ENCODE results near the gene COL15A1.
"Not testable (repeated sequence)": the region's sequence is repeated elsewhere in the genome, so short reads cannot be mapped to it uniquely, and the experiment has no call there.

COL15A1 gene

DNA sequence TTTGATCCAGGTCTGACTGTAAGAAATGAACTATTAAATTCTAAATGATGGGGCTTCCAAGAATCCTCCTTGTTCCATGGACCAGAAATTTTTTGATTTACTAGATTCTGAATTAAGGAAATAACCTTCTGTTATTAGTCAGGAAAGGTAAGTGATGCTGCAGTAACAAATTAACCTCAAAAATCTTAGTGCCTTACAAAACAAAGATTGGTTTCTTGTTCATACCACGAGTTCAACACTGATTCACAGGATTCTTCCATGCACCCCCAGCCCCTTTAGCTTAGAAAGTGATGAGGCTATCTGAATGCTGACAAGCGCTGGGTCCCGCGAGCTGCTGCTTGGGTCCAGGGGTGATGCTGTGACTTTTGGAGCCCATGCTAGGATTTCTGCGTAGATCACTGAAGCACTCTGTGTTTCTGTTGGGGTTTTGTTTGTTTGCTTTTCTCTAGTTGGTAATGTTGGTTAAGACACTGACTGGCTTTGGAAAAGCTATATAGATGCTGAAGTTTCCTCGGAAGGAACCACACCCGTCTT, 52.3 kb downstream of the COL15A1 start:
- no peak for DNase-seq

DNA sequence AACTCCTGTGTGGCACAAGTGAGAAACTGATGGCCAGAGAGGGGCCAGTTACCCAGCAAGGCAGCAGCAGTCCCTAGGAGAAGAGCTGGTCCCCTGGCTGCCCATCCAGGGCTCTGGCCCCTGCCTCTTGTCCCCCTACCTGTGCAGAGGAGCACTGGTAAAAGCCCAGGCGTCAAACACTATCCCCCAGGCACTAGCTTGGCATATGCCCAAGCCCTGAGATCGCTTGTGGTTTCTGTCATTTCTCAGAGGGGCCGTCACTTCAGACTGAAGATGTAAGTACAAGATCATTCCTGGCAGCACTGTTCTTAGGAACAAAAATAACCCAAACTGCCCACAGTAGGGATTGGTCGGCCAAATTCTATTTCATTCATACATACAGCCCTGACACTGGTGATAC, 53.9 kb downstream of the COL15A1 start:
- DNase-seq: no peak

DNA sequence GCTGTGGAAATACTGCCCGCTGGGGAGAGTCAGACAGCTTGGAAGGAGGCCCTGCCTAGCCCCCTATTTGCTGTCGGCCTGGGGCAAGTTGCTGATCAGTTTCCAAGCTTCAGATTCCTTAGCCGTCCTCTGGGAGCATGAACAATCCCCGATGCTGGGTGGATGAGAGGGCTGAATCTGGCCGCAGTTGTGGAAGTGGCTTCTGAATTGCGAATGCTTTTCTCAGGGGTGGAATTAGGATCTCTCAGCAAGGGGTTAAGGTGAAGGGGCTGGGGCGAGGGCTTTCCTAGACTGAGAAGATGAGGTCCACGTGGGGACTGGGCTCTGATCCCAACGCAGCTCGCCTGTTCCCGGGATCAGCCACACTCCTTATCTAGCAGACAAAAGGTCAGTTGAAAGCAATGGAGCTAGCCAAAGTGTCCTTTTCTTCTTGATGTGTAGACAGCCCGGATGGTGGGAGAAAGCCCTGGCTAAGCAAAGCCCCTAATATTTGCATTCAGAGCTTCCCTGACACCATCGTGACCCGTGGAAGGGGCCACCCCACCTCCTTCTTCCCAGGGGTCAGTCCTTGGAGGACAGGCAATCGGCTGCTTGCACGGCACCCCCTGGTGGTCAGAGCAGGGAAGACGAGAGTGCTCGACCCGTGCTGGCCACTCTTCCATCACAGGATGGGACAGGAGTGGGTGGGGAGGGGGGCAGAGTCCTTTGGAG, 54.9 kb downstream of the COL15A1 start:
- DNase-seq: peak; percentile 31

DNA sequence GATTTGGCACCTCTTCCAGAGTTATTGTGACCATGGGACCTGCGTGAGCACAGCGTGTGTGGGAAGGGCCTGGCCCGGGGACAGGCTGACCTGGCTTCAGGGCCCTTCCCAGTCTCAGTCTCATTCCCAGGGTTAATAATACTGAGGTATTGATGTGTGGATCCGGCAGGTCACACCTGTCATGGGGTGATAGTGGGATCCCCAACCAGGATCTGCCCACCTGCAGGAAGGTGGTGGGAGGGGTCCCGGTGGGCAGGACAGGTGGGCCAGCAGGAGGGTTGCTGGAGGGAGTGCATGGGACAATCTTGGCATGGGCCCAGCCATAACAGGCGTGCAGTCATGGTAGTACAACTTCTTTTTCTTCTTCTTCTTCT, 55.4 kb downstream of the COL15A1 start:
- no peak for DNase-seq

- DNase-seq: peak; percentile 37
These were observed 57.0 kb downstream of the COL15A1 start for GRCh38 chr9:99000476-99001395.

- DNase-seq: no peak
These were observed 58.2 kb downstream of the COL15A1 start for GRCh38 chr9:99001892-99002291.

- no peak for DNase-seq
These were observed 59.0 kb downstream of the COL15A1 start for GRCh38 chr9:99002706-99003105.

GRCh38 chr9:99003308-99003707, 59.6 kb downstream of the COL15A1 start:
- no peak for DNase-seq

DNA sequence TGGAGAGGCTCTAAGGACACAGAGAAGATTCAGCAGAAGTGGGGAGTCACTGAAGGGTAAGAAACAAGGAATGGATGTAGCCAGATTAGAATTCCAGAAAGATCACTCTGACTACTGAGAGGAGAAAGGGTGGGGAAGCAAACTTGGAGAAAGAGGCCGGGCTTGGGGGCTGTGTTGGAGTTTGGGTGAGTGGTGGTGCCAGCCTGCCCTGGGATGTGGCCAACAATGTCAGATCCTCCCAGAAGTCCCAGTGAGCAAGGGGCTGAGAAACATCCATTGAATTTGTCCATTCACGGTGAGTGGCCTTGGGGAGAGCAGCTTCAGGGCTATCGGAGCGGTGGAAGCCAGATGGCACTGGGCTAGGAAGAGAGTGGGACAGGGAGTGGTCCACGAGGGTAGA, 60.4 kb downstream of the COL15A1 start:
- DNase-seq: no peak

DNA sequence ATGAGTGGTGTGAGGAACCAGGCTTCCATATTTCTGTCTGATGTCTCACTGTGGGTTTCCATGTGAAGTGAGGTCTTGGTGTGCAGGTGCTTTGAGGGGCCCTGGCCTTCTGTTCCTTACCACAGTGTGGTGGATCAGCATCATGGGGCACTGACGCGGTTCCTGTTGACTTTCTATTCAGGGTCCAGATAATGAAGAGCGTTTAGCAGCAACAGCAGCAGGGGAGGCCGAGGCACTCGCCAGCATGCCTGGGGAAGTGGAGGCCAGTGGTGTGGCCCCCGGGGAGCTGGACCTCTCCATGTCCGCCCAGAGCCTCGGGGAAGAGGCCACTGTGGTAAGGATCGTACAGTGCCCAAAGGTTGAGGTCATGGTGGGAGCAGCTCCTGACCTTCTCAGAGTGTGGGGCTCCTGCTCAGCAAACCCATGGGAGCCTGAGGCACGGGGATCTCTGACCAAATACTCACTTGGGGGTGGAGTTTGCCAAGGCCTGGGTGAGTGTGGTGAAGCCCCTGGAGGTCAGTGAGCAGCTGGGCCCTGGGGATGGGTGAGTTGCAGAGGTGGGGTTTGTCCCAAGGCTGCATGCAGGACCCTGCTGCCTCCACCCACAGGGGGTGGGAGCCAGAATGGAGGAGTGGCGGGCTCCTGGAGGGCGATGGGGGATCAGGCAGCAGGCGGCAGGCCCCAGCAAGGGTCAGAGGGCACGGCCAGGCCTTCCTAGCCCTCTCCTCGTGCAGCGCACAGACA, 61.2 kb downstream of the COL15A1 start:
- no peak for DNase-seq

- DNase-seq: no peak
These were observed 61.9 kb downstream of the COL15A1 start for GRCh38 chr9:99005651-99006050.

- DNase-seq: no peak
These were observed 62.8 kb downstream of the COL15A1 start for GRCh38 chr9:99006511-99006910.

DNA sequence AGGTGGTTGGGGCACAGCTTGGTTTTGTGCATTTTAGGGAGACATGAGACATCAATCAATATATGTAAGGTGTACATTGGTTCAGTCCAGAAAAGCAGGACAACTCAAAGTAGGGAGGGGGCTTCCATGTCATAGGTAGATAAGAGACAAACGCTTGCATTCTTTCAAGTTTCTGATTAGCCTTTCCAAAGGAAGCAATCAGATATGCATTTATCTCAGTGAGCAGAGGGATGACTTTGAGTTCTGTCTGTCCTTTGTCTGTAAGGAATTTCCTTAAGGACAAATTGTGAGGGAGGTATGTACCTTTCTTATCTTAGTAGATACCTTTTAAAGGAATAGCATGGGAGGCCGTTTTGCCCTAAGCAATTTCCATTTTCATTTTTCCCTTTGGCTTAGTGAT, 63.3 kb downstream of the COL15A1 start:
- no peak for DNase-seq

- no peak for DNase-seq
These were observed 64.5 kb downstream of the COL15A1 start for GRCh38 chr9:99008203-99008602.

DNA sequence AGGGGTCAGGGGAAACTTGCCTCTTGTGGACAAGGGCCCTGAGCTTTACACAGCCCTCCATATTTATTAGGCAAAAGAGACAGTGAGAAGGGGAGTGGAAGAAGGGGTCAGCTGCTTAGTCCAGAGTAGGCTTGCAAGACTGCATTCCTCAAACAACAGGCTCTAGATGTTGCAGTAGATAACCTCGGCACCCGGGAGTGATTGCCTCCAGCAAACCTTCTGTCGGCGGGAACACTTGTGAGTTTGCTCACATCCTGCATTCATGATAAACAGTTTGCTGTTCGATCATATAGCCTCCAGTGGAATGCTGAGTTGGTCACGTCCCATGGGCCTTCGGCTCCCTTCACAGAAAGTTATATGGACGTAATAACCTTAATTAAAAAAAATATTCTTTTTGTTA, 66.7 kb downstream of the COL15A1 start:
- not testable (repeated sequence) for DNase-seq

DNA sequence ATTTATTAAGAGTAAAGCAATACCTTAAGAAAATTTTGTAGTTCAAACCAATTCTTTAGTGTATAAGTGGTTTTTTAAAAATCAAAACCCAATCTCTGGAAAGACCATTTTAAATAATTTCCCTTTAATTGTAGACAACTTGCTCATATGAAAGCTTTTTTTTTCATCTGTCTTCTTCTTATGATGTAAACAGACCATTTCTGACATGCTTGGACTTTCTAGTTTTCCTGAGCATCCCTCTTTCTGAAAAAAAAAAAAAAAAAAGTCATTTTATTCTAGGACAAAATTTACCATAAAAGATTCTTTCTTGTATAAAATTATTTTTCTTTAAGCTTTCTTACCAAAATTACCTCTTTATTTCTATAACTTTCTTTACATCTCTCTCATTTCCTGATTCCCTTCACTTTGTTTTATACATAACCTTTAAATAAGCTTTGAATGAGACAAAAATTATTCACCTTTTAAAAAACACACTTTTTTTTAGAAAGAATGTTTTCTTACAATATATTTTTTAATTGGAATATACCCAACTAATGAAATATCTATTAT, 67.5 kb downstream of the COL15A1 start:
- no peak for DNase-seq

- DNase-seq: no peak
These were observed 69.3 kb downstream of the COL15A1 start for GRCh38 chr9:99012957-99013512.

DNA sequence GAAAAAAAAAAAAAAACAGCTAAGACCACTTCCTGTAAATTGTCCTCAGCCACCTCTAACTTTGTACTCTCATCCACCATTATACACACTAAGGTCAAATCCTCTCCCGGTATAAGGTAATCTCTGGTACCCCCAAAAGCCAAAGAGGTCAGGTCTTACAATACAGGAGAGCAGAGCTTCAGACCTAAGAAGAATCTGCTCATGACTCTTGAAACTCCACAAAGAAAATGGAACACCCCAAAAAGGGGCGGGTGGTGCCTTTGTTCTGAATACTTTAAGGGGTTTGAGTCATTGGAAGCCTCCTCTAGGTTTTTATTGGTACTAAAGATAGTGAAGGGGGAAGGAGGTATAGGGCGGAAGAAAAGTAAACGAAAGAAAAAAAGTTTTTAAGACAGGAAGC, 69.8 kb downstream of the COL15A1 start:
- DNase-seq: no peak

GRCh38 chr9:99015448-99015847, 71.7 kb downstream of the COL15A1 start:
- DNase-seq: no peak

DNA sequence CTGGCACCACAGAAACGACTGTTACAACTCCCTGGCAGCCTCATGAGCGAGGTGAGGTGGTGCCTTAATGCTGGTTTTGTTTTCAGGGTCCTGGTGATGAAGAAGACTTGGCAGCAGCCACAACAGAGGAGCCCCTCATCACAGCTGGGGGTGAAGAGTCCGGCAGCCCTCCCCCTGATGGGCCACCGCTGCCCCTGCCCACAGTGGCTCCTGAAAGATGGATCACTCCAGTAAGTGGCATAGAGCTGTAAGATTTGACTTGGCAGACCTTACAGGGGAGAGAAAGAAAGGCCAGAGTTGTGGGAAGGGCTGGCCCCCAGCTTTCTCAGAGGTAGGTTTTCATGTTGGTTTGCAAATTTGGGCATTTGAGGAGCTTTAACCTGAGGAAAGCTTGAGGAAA, 72.2 kb downstream of the COL15A1 start:
- no peak for DNase-seq

DNA sequence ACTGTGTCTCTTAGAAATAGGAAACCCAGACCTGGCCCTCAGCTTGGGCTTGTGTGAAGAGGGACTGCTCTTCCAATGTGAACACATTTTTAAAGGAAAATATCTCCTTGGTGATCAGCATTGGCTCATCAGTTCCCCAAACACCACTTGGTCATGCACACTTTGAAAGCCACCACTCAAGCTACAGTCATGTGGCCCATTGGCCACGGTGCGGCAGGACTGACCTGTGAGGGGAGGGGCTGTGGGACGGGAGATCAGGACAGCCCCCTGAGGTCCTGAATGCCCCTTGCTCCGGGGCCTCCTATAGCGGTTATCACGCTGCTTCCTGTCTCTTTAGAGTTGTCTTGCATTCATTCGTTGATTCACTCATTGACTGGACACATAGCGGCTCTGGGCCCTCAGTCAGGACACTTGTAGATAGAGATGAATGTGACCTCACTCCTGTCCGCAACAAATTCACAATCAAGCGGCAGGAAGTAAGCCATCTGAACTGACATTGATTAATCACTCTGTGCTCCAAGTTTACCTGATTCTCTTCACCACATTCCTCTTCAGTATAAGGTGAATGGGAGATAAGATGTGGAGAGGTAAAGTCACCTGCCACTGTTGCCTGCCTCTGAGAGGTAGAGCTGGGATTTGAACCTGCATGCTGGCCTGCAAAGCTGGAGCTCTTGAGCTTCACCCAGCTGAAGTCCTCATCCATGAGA, 73.1 kb downstream of the COL15A1 start:
- DNase-seq: no peak

GRCh38 chr9:99018653-99019052, 74.9 kb downstream of the COL15A1 start:
- no peak for DNase-seq
